ENCODE data around the gene DCDC1.
"Not testable (repeated sequence)": the region's sequence is repeated elsewhere in the genome, so short reads cannot be mapped to it uniquely, and the experiment has no call there.

Gene DCDC1

DNA sequence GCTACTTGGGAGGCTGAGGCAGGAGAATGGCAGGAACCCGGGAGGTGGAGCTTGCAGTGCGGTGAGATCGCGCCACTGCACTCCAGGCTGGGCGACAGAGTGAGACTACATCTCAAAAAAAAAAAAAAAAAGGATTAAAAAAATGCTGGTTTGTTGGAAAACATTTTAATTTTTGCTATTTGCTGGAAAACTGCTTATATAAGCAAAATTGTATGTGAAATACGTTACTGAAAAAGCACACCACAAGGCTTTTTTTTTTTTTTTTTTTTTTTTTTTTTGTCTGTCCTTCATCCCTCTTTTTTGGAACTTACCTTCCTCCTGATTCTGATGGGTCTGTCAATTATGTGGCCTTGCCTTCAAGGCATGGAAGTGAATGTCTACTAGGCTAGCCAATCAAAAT is 40.8 kb downstream of the DCDC1 start:
- no peak for DNase-seq (ENCODE audit: low spot score)

DNA sequence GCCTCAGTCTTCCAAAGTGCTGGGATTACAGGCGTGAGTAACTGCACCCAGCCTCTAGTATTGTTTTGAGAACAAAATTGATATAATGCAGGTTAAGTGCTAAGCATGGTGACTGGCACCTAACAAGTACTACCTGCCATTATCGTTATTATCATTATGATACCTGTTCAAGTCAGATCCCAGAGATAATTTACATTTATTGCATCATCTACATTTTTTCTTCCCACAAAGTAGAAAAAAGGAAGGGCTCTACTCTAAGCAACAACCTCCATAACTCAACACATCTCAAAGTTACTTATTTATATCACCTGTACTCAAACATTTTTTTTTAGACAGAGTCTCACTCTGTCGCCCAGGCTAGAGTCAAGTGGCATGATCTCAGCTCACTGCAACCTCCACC is 42.1 kb downstream of the DCDC1 start:
- no peak for DNase-seq (ENCODE audit: low spot score)

DNA sequence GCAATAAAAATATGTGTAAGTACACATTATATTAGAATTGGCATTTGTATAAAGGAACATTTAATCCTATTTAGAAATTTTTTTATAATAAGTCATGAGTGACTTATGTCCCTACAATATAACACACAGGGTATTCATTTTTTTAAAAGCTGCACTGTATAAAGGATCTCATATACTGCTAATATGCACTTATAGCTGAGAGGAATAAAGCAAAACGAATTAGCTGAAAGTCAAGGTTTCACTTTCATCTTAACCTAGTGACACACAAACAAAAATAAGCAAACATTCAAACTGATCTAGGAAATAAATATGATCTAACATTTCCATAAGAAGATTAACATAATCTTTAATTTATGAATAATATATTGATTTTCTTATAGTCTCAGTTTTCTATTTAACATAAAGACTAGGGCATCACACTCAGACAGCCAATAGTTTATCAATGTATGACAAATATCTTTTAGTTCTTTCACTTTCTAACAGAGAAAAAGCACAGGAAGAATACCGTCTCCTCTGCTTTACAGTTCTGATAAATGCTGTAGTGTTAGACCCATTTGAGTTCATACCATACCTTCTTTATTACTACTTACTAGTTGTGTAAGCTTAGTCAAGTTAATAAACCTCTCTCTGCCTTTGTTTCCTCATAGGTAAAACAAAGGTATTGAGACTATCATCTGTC is 42.9 kb downstream of the DCDC1 start:
- no peak for DNase-seq (ENCODE audit: low spot score)

DNA sequence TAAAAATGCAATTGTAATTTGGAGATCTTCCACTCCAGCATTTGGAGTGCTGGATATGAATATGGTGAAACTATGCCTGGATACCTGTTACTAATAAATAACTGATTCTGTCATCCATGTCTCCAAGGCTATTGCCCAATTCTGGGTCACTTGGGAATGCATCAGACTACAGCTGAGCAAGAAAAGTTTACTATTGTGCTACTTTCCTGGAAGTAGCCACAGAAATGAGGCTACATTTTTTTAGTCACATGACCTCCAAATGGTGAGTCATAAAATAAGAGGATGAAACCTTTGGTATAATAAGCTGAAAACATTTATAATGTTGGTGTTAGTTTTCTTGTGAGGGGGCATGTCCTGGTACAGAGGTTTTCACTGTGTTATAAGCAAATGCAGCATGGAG is 44.4 kb downstream of the DCDC1 start:
- DNase-seq (ENCODE audit: low spot score) = no peak

DNA sequence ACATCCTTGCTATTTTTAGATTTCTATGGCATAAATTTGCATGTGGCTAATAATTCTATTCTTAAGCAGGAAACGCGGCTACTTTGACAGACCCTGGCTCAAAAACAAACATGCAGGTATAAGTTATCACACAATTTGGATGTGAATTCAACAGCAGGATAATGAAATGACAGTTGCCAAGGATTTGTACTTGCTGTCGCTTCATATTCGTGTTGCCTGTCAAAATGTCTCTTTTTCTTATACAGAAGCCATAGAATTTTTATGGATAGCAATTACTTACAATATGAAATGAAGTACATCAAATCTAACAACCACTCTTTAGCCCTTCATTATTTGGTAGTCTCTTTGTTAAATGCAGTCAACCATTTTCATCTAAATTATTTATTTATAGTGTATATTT is 46.4 kb downstream of the DCDC1 start:
- DNase-seq (ENCODE audit: low spot score) = no peak

DNA sequence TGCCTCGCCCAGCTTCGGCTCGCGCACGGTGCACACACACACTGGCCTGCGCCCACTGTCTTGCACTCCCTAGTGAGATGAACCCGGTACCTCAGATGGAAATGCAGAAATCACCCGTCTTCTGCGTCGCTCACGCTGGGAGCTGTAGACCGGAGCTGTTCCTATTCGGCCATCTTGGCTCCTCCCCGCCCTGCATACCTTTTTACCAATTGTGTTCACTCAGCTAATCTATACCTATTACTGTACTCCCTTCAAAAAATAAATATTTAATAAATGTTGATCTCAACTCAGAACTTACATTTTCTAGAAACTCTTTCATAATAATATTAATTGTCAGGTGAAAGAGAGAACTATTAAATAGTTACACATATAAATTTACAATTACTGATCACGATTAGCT is 48.0 kb downstream of the DCDC1 start:
- DNase-seq (ENCODE audit: low spot score) = not testable (repeated sequence)

DNA sequence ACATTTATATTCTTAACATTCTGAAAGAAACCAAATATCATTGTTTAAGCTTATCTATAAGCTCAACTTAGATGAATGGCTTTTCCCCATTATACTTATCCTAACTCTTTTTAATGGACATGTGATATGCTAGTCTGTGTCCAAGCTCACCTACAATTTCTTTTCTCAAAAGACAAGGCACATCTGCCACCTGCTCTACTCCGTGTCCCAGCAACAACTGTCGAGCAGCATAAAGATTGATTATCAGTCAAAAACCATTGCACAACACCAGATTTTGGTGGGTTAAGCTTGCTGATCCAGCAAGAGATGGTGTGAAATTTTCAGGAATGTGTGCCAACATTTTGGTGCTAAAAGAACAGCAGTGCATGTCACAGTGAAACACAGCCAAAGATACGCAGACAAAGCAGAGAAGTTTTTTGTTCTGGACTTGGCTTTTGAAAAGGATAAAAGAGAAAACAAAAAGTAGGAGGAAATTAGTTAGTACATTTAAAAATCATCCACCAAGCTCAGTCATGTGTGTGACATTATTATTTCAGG is 65.8 kb downstream of the DCDC1 start:
- no peak for DNase-seq (ENCODE audit: low spot score)

DNA sequence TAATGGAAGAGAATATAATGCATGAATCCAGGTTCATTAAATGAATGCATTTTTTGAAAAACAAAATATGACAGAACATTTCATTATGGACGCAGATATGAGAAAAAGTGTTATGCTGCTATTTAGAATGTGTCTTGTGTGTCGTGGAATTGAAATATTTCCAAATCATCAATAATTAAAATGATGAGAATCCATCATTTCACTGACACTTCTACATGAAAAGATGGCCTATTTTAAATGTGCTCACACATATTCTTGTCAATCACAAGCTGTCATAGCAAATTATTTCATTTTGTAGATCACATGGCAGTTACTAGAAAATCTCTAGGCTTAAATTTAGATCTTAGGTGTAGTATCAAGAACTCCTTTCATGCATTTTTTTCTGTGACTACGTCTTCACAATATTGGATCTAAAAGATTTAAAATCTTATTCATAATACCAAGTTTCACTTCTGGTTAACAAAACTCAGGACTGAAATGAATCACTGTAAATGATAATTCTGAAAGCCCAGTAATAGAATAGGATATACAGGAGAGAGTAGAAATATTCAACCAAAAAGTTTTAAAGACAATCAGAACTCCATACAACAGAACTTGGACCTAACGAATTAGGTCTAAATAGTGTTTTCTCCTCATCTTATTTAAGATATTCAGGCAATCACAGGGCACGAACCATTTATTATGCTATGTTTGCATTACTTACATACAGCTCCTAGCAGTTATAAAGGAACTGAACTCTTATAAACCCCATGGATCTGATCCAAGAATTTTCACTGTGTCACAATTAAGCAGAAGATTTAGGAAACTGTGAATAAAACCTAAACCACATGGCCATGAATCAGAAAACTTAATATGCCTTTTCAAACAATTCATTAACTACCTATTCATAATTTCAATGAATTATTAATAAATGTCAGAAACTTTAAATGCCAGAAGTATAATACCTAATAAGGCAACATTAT is 67.7 kb downstream of the DCDC1 start:
- no peak for DNase-seq (ENCODE audit: low spot score)

DNA sequence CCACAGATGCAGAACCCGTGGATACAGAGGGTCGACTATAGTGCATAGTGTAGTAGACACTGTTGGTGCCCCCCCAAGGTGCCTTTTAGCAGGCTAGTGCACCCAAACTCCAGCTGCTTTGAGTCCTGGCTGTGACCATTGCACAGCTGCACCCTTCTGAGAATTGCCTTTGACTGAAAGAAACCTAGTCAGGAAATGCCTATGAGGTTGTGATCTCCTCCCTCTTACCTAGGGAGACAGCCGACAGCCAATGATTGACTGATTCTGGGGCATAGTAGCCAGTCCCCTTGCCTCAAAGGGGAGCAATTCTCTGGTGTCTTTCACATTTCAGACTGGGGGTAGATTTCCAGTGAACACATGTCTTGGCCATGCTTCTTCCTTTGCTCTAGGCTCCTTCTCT is 74.2 kb downstream of the DCDC1 start:
- DNase-seq (ENCODE audit: low spot score) = no peak

DNA sequence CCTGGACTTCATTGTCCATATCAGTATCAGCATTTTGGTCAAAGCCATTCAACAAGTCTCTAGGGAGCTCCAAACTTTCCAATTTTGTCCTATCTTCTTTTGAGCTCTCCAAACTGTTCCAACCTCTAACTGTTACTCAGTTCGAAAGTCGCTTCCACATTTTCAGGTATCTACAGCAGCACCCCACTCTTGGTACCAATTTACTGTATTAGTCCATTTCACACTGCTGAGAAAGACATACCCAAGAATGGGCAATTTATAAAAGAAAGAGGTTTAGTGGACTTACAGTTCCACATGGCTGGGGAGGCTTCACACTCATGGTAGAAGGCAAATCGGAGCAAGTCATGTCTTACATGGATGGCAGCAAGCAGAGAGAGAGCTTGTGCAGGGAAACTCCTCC is 96.0 kb downstream of the DCDC1 start:
- not testable (repeated sequence) for DNase-seq (ENCODE audit: low spot score)

DNA sequence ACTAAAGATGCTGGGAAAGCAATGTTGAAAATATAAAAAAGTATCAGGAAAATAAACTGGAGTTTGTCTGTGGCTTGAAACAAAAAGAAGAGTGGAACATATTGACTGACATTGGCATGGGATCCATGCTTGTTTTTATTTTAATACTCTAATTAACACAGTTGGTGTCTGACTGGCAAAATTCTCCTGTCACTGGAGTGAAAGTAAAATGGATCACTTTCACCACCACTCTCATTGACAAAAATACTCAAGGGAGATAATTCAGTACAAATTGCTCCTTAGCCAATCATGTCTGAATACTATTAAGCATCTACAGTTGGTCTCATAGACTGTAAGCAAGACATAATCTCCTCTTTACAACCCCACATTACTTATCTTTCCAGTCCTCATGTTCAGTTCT is 101.8 kb downstream of the DCDC1 start:
- DNase-seq (ENCODE audit: low spot score) = no peak

DNA sequence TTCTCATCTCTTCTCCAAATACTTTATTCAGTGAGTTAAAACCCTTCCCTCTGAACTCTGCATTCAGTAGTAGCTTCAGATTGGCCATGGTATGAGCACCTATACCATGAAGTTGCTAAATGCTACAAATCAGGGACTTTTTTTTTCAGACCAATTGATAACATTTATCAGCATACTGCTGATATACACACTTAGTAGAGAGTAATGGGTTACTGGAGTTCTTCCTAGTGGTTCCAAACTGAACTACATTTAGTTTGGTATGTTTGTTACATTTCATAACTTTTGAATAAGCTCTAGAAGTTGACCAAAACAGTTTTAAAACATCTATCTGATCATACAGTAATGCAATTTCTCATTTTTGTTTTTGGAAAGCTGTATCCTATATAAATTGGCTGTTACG is 104.7 kb downstream of the DCDC1 start:
- DNase-seq (ENCODE audit: low spot score) = no peak

DNA sequence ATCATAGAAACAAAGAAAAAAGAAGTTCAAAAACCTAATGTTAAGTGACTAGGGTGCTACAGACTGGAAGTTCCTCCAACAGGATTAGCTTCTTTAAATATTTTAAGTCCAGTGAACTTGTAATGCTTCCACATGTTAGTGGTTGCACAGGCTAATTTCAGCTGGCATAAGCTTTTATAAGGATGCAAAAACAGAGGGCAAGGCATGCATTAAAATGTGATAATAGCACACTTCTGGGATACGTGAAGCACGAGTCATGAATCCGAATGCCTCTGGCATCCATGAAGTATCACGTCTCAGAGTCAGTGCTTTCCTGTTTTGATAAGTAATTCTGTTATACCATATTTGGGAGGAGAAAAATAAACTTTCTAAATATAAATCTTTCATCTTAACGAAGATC is 106.8 kb downstream of the DCDC1 start:
- DNase-seq (ENCODE audit: low spot score) = no peak

DNA sequence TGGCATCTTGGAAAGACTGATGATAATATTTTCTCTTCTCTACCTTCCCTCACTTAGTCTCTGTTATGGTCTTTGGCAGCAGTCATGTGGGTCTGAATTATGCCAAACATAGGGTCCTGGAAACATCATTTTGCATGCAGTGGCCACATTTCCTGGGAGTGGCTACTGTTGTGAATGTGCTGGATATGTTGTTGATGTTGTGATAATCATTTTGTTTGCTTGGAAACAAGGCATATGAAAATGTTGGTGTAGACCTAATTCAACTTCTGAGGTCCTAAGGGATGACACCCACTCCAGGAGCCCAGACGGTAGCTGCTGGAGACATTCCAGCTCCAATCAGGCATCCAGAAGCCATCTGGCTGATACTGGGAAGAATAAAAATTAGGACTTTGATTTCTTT is 109.7 kb downstream of the DCDC1 start:
- no peak for DNase-seq (ENCODE audit: low spot score)

DNA sequence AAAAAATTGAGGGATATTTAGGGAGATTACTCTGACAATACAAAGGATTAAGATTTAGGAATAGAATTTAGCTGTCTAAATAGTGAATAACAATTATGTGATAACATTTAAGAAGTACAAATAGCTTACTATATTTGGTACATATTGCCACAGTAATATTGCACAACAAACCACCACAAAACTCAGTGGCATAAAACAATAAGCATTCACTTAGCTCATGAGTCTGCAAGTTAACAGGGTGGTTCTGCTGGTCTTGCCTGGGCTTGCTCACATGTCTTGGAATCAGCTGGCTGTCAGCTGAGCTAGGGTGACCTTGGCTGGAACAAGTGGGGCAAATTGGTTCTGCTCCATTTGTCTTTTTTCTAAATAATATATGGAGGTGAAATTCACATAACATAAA is 115.1 kb downstream of the DCDC1 start:
- no peak for DNase-seq (ENCODE audit: low spot score)

DNA sequence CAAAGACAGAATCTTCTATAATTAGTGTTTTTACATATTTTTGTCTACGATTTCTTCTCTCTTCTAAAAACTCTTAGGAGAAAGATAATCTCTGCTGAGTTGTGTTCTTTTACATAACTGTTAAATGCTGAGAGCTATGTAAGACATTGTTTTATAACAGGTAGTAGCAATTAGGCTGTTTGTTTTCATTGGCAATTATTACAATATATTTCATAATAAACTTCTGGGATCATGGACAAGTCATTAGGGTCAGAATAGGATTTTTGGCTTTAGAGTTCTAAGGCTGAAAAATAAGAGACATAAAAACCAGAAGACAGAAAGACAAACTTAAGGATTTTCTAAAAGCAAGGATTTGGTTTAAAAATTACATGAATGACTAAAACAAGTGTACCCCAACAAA is 120.8 kb downstream of the DCDC1 start:
- no peak for DNase-seq (ENCODE audit: low spot score)

DNA sequence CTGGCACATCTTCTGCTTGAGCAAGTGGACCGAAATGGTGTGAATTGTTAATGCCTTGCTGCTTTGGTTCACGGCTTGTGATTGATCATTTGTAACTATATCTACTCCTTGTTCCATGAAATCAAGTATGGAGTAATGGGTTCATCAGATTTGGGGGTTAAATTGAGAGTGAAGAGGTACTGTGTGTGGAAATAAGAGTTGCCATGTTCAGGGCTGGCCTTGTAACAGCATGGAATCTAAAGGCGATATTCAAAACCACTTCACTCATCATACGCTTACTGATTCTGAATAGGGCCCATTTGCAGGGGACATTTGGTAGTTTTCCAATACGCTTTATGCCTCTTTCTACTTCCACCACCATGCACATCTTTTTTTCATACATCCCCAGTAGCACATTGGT is 122.2 kb downstream of the DCDC1 start:
- no peak for DNase-seq (ENCODE audit: low spot score)

DNA sequence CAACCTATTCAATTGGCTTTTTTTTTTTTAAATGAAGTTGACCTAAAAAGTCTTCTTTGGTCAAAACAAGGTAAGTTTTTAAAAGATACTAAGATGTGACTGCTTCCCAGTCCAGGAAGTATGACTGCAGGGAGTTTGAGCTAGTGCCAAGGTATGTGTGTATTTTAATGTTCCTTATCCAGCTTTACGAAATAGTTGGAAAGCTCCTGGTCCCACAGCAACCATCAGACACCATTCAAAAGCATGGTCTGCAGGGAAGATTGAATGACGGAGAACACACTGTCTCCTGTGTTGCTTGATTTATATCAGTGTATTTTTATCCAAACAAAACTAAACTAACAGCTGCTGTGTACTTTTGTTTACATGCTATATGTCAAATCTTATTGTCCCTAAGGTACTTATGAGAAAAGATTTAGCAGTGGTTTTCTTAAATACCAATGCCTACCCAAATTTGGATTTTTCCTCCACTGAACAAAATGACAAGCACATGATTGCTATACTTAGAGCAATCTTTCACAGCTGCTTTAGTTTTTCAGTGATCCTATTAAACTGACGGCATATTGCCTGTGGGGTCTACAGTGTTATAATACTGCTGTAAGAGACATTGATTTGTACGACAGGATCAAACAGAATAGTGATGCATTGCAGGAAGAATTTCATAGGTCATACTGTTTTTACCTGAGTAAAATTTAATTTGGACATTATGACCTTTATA is 122.9 kb downstream of the DCDC1 start:
- no peak for DNase-seq (ENCODE audit: low spot score)

DNA sequence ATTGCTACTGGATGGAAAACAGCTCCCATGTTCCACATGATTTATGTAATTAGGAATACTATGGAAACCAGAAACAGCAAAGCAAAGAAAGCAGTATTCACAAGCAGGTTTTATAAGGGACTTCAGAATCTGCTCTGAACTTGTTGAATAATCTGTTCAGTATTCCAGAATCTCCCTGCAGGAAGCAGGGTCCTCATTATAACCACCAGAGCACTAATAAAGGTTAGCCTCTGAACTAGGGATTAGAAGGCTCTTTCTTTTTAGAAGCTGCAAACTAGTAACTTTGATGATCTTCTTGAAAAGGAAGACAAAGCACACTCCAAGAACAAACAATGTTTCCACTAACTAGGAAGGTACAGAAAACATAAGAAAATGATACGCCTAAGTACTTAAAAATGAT is 125.8 kb downstream of the DCDC1 start:
- no peak for DNase-seq (ENCODE audit: low spot score)

DNA sequence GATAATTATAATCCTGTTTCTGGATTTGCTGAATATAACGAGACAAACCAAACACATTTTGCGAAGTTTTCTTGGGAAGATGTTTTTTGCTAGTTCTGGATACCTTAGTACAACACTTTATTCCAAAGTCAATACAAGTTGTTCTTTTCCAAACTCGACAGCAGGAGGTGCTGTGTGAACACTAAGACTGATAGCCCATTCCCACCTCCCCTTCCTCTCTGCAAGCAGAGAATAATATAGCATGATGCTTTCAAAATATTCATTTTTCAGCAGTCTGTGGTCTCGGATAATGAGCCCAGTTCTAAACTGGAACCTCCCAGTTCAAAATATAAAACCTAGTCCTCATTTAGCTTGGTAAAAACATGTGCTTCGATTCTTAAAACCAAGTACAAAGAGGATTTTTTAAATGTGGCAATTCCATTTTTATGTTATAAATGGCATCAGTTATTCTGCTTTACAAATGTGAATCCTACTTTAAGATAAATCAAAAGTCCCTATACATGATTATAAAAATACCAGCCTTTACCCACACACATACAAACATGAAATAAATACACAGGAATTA is 129.1 kb downstream of the DCDC1 start:
- DNase-seq (ENCODE audit: low spot score) = no peak

DNA sequence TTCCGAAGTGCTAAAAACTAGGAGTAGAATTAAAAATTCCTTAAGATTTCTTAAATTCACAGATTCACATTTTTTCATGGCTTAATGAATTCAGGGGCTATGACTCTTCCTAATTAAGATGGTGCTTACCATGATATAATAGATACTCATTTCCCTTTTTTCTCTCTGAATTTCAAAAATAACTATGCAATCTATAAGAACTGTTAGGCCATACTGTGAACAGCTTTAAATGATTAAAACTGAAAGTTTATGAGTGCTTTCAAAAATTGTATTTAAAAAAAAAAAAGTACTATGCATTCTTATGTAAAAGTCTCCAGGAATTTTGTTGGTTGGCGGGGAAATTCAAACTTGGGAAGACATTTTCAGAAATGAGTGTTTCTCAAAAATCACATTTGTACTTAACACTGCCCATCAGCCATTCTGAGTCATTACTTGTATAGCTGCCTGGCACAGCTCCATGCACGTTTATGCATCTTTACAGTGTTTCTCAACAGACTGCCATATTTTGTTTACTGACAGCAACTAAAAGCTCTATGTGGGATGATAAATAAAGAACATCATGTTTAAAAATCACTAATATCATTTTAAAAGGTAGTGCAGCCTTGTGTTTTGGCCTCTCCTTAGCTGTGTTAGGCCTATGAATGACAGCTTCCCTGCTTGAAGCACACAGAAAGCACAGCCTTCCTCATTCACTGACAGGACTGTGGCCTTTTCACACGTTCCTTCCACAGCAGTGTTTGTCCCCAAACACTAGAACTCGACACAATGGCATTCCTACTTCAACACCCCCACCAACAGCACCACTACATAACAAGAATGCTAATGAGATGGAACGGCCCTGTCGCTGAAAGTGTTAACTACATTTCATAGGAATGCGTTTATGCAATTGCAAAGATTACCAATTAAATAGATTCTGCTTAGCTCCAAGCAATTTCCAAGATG is 131.4 kb downstream of the DCDC1 start:
- DNase-seq (ENCODE audit: low spot score) = no peak
